Measurements from ENCODE around the gene ANKRD13B.
"Not testable (repeated sequence)": the region's sequence is repeated elsewhere in the genome, so short reads cannot be mapped to it uniquely, and the experiment has no call there.

Gene ANKRD13B

DNA sequence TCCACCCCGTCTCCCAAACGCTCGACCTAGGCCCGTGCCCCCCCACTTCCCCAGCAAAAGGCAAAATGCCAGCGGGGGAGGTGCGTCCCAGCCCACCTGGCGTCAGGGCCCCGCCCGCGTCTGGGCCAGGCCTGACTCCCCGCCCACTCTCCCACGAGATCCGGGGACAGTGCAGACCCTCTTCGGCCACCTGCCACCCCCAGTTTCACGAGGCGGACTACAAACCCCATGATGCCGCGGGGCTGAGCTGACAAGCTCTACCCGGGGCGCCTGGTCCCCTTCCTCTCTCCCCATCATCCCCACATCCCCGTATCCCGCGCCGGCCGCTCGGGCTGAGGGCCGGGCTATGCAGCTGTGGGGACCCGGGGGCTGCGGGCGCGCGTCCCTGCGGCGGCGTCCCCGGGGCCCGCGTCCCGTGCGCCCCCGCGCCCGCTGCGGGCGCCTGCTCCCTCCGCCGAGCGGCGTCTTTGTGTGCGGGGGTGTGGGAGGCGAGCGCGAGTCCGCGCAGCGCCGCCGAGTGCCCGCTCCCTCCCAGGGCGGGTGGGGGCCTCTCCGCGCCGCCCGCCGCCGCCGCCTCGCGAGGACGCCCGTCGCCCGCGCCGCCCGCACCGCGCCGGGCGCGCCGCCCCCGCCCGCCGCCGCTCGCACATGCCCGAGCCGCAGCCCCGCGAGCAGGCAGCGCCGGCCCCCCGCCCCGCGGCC lies at the start of gene ANKRD13B:
TSS of gene ANKRD13B (plus strand) at position 283 of the 702 bp plus-strand sequence. CDS start 490 bp downstream, outside the sequence.
- DNase-seq (ENCODE audit: low spot score), result no peak

DNA sequence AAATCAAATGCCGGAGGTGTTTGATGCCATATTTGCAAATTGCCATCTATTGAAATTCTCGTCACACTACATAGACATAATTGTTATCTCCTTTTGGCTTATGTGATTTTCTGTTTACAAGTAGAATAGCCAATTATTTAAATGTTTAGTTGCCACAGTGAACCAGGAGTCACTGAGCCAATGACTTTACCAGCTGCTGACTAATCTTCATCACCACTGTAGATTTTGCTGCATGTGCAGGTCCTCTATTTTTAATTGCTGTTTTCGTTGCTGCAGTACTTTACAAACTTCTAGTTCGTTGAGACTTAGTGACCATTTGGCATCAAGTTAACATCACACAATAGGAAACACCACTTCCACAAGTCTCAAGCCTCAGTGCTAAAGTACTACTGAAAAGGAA lies 48.9 kb upstream of the ANKRD13B start:
- DNase-seq (ENCODE audit: low spot score), result no peak

GRCh38 chr17:29546085-29546484 lies 46.8 kb upstream of the ANKRD13B start:
- DNase-seq (ENCODE audit: low spot score), result no peak

DNA sequence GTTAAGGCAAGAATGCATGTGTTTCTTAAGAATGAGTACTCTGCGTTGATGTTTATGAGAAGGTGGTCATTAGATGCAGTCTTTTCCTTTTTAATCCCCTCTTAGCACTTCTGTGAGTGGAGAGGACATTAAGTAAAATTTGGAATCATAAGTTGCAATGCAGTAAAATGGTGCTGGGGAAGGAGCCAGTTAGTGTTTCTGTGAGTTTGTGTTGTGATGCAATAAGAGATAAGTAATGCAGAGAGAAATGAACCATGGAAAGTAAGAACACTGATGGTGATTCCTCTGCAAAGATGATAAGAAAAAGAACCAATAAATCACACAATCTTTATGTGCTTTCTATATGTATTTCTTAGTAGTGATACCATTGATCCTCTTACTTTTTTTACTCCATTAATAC lies 46.1 kb upstream of the ANKRD13B start:
- no peak for DNase-seq (ENCODE audit: low spot score)

GRCh38 chr17:29549177-29549923 lies 43.6 kb upstream of the ANKRD13B start:
- no peak for DNase-seq (ENCODE audit: low spot score)

GRCh38 chr17:29555840-29556239 lies 37.1 kb upstream of the ANKRD13B start:
- DNase-seq (ENCODE audit: low spot score), result no peak

DNA sequence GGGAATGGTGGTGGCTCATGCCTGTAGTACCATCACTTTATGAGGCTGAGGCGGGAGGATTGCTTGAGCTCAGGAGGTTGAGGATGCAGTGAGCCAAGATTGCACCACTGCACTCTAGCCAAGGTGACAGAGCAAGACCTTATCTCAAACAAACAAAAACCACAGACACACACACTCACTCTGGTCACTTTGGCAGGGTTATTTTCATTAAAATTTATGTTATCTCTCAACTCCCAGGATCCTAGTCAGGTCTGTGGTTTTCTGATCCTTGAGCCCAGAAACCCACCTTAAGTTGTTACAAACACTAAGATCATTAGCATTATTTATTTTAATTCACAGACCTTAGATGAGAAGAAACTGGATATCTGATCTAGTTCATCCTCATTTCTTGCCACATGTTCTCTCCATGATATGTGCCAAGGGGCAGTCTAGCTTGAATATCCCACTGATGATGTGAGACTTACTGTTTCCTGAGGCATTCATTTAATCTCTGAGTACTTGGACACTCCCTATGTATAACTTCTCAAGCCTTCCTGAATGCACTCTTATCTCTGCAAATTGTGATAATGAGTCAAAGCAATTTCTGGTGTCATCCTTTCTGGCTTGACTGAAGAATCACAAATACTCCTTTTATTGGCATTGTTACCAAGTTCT lies 35.7 kb upstream of the ANKRD13B start:
- no peak for DNase-seq (ENCODE audit: low spot score)

- DNase-seq (ENCODE audit: low spot score), result no peak
These were observed 35.2 kb upstream of the ANKRD13B start for GRCh38 chr17:29557739-29558116.

DNA sequence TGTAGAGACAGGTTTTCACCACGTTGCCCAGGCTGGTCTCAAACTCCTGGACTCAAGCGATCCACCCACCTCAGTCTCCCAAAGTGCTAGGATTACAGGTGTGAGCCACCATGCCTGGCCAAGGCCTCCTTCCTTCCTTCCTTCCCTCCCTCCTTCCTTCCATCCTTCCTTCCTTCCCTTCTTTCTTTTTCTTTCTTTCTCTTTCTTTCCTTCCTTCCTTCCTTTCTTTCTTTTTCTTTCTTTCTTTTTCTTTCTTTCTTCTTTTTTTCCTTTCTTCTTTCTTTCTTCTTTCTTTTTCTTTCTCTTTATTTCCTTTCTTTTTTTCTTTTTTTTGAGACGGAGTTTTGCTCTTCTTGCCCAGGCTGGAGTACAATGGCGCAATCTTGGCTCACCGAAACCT lies 34.8 kb upstream of the ANKRD13B start:
- not testable (repeated sequence) for DNase-seq (ENCODE audit: low spot score)

DNA sequence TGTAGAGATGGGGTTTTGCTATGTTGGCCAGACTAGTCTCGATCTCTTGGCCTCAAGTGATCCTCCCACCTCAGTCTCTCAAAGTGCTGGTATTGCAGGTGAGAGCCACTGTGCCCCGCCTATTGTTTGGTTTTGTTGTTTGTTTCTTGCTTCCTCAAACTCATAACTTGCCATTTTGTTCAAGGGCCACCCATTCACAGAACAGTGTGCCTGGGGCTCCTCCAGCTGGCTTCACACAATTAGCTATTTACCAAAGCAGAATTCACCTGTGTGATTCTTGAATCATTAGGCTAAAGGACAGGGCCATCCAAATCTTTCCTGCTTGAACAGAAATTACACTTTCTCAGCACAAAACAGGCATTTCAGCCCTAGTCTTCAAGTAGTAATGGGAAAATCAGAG lies 33.3 kb upstream of the ANKRD13B start:
- no peak for DNase-seq (ENCODE audit: low spot score)

DNA sequence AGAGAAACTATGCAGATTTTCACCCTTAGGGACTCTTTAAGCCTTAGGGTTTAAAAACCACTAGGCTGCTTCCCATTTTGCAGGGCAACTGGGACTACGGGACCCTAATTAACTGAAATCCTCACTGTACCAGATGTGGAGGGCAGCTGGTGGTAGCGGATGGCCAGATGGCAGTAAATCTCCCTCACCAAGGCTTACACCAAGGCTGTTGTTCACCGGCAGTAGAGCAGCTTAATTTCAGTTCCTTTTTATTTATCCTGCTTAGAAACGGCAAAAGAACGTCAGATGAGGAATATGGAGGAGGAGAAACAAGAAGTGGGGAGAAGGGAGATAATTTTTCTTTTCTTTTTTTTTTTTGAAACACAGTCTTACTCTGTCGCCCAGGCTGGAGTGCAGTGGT lies 32.6 kb upstream of the ANKRD13B start:
- DNase-seq (ENCODE audit: low spot score), result no peak

GRCh38 chr17:29561554-29562517 lies 31.1 kb upstream of the ANKRD13B start:
- no peak for DNase-seq (ENCODE audit: low spot score)

GRCh38 chr17:29562615-29563014 lies 30.3 kb upstream of the ANKRD13B start:
- no peak for DNase-seq (ENCODE audit: low spot score)

GRCh38 chr17:29563816-29564215 lies 29.1 kb upstream of the ANKRD13B start:
- DNase-seq (ENCODE audit: low spot score), result no peak

DNA sequence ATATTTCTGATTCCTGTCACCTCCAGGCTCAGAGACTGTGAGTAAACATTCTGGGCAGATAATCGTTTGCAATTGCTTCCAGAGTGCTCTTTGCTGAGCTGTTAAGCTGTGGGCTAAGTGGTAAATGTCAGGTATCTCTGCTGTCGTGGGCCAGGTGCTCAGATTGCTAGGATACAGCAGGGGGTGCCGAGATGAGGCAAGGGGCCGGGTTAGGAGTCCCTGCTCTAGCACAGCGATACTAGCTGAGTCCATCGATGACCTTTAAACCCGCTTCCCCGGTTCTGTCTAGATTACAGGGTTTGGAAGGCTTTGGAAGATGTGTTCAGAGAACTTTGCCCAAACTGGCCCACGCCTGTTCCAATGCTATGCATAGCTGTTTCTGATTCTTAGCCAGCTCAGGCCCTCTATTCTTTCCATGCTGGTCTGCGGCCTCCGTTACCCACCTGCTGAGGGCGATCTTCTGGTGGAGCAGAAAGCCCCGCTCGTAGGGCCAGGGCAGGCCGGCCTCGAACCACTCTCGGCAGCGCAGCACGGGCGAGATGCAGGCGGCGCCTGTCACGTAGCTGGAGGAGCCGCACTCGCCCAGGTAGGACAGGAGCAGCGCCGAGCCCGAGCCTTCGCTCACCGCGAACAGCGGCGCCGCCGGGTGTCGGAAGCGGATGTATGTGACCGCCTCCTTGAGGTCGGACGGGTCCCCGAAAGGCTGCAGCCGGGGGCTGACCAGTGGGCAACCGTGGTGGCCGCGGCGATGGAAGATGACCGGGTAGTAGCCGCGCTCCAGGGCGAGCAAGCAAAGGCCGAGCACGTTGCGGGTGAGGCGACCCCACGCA lies 27.1 kb upstream of the ANKRD13B start:
- peak; percentile 52 for DNase-seq (ENCODE audit: low spot score)

DNA sequence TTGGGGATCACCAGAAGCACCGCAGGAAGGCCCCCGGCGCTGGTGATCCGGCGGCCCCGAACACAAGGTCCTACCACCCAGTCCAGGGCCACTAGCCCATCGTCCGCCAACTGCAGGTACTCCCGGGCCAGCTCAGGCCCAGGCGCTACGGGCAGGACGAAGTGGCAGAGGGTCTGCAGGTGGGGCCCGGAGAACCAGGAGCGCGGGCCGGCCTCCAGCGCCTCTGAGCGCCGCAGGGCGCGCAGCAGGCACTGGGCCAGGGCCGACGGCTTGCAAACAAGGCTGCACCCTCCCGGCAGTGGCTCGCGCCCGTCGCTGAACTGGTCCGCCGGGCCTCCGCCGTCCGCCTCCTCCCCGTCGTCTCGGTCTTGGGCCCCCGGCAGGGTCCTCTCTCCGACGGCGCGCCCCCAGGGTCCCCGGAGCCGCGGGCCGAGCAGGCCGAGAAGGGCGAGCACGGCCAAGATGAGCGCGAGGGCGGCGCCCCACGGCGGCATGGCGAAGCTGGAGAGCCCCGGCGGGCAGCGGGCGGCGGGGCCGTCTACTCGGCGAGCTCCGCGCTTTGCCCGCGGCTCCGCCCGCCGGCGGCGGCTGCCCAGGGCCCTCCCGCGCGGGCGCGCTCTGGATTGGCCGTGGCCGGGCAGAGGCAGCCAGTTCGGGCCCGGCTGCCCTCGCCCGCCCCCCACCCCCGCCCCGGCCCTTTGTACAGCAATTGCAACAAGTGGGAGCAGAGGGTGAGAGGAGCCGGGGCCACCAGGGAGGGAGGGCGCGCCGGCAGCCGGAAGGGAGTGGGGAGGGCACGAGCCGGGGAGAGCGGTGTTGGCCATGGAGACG lies 26.2 kb upstream of the ANKRD13B start, which contains the start of gene ABHD15:
TSS of gene ABHD15 (minus strand) at position 565 of the 831 bp plus-strand sequence. CDS start at position 494, 71 bp downstream.
- peak; percentile 37 for DNase-seq (ENCODE audit: low spot score)

- DNase-seq (ENCODE audit: low spot score), result no peak
These were observed 25.7 kb upstream of the ANKRD13B start for GRCh38 chr17:29567304-29567553.

DNA sequence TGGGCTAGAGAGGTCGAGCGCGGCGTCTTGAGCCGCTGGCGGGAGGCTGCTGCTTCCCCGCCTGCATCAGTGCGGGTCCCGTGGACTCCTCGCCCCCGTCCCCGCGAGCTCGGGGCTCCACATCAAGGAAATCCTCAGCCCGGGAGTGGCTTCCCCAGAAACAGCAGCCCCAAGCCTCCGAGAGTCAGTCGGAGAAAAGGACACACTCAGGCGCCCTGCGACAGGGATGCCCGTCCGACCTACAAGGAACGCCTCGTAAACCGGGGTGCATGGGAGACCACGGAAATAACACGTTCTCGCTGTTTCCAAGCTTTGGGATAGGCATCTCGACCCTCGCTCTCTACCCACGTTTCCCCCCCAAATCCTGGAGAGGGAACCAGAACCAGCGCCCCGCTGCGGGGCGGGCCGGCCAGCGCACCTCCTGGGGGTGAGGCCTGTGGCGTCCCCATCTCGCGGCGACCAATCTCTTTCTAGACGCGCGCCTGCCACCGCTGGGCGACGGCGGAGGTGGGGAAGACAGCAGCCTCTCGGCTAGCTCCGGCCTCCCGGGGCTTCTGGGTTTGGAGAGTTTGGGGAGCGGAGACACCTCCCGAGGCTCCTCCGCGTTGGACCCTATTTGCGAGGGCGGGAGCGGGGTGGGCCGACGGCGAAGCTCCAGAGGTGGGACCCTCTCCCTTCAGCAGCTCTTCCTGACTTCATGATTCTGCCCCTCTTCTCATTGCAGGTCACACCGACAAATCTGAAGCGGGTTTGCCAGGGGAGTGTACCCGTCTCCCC lies 25.2 kb upstream of the ANKRD13B start:
- peak; percentile 71 for DNase-seq (ENCODE audit: low spot score)

Measured in CD4-positive, alpha-beta T cell treated with Interleukin-6 at 100 ng/mL for 8 hours (primary cell).